Fibroblast of the aortic adventitia (primary cell): Measurements from ENCODE around the gene SYCP3. TPM values are rescaled to one million over a fixed set of nuclear protein-coding genes. Genes with fewer than 3 reads are reported as not detected.

Experiments
- DNase-seq: peaks from one replicate; pipeline ENCODE4 v3.0.0-alpha.2; 2010; ENCODE audit warnings: low read depth
- H3K4me3 ChIP-seq: 2 replicates; pipeline ENCODE4 v1.5.1; 2011; ENCODE audit warnings: low read depth, mild to moderate bottlenecking, control low read depth, low read length, moderate library complexity
- total RNA-seq: library from RNA; depleted of rRNA; stranded (reverse); fragments of >200 nt; gene quantifications from 2 replicates; pipeline ENCODE4 v1.2.3, GENCODE V29; 2012; ENCODE audit warnings: low replicate concordance
- TF ChIP-seq, protein P1 (sequence below): IDR thresholded peaks from 2 replicates; pipeline ENCODE4 v1.5.1; 2011; ENCODE audit warnings: mild to moderate bottlenecking, low read length, control low read depth, inconsistent platforms; ENCODE audit not compliant: insufficient read depth

Gene SYCP3
- 0.18 and 0.82 TPM in 2 replicates for total RNA-seq

DNA sequence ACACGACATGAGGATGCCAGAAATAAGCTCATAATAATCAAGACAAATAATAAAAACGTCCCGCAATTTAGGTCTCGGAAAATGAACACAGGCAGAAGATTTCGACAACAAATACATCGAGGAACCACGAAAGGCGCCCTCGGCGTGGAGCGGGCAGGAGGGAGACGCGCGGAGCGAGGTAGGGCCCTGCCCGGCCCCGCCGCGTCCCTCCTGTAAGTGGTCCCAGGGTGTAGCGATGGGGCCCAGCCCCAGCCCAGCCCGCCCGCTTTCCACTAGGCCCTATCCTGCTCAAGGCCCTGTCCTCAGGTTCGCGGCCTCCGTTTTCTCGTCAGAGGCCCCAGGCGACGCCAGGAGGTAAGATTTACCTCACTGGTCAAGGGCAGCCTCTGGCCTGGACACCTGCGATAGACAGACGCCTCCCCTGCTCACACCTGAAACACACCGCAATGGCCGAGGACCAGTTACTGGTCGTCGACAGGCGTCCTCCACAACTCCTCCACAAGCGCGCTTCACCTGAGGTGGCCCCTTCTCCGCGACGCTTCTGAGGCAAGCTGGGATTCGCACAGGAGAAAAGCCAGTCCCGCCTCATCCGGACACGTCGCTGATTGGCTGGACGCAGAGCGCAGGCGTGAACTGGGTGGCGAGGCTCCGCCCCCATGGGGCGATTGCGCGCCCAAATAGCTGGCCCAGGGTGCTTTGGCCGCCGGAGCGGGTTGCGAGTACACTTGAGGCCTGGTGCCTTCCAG is at the start of gene SYCP3:
Gene SYCP3 (minus strand): TSS at position 543 of the 746 bp plus-strand sequence. CDS start 1,527 bp downstream, outside the sequence.
- no peak for DNase-seq
- H3K4me3 ChIP-seq, result no peak within 1 kb of the TSS
- TF ChIP-seq, protein P1, sequence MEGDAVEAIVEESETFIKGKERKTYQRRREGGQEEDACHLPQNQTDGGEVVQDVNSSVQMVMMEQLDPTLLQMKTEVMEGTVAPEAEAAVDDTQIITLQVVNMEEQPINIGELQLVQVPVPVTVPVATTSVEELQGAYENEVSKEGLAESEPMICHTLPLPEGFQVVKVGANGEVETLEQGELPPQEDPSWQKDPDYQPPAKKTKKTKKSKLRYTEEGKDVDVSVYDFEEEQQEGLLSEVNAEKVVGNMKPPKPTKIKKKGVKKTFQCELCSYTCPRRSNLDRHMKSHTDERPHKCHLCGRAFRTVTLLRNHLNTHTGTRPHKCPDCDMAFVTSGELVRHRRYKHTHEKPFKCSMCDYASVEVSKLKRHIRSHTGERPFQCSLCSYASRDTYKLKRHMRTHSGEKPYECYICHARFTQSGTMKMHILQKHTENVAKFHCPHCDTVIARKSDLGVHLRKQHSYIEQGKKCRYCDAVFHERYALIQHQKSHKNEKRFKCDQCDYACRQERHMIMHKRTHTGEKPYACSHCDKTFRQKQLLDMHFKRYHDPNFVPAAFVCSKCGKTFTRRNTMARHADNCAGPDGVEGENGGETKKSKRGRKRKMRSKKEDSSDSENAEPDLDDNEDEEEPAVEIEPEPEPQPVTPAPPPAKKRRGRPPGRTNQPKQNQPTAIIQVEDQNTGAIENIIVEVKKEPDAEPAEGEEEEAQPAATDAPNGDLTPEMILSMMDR, result no peak

DNA sequence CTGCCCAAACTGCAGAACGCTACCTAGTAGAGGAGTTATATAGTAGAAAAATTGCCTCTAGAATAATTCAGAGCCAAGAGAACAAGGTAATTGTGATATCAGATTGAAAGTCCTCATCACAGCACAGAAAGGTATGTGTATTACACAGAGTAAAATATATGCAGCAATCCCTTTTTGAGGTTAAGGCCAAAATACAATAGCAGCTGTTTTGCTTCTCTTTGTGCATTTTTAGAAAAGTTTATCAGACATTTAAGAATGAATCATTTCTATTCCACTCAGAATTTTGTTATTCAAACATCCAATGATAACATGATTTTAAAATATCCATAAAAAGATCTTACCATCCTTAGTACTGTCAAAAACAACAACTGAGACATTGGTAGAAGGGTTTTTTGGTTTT is 46.4 kb upstream of the SYCP3 start:
- TF ChIP-seq, protein P1, result no peak
- no peak overlapping the region for H3K4me3 ChIP-seq
- DNase-seq, result peak; percentile 59

DNA sequence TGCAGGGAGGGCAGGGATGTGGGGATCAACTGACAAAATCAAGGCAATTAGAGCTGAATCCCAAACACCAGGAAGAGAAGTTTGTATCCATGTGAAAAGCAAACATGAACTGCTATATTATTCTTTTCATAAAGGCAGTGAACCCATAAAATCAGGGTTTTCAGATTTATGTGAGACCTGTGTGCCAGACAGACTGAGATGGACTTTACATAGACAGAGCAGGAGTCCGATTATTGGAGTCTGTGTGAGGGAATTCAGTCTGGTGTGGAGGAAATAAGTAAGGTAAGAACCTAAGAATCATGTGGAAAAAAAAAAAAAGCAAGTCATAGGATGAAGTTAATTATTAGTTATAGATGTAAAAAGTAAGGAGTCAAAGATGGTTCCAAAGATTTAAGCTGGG is 45.1 kb upstream of the SYCP3 start:
- no peak overlapping the region for H3K4me3 ChIP-seq
- TF ChIP-seq, protein P1, result no peak
- no peak for DNase-seq

DNA sequence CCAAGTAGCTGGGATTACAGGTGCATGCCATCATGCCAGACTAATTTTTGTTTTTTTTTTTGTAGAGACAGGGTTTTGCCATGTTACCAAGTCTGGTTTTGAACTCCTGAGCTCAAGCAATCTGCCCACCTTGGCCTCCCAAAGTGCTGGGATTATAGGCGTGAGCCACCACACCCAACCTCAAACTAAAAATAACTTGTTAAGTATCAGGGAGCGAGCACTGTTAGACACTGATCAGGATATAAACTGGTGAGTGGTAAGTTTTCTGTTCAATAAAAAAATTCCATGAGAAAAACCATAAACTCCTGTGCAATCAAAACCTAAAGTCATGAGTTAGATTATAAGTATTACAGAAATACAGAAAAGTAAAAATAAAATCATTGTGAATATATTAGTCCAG is 44.6 kb upstream of the SYCP3 start:
- no peak overlapping the region for H3K4me3 ChIP-seq
- DNase-seq, result no peak
- TF ChIP-seq, protein P1, result no peak

DNA sequence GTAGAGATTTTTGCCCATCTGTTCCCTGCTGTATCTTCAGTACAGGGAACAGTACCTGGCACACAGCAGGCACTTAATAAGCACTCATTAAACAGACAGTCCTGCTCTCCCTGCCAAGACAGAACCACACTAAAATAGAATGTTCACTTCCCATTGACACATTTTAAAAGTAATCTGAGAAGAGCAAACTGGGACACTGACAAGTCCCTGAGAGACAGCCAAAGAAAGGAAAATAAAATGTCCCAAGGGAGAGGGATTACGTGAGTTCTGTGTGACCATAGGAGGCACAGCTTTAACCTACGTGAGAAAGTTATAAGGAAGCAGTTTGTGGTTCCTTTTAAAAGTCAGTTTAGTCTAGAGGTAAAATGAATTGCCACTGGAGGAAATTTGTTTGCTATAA is 43.9 kb upstream of the SYCP3 start:
- DNase-seq, result no peak
- TF ChIP-seq, protein P1, result no peak
- no peak overlapping the region for H3K4me3 ChIP-seq

DNA sequence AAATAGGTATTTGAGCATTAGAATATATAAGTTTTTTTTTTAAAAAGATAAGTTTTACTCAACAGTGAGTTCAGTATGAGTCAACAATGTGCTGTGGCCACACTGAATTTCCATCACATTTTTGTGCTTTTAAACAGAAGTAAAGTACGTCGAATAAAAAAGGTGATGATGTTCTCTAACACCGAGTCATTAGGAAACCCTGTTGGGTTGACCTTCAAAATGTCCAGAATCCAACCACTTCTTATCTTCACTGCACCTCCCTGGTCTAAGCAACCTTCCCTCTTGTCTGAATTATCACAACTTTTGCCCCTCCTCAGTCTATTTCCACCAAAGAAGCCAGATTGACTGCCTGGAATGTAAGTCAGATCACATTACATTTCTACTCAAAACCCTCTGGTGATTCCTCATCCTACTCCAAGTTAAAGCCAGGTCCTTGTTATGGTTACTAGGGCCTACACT is 43.0 kb upstream of the SYCP3 start:
- TF ChIP-seq, protein P1, result no peak
- DNase-seq, result peak; percentile 69
- no peak overlapping the region for H3K4me3 ChIP-seq
